OCI-LY7 (cell line): ENCODE measurements around the gene HTR3A. TPM values are rescaled to one million over a fixed set of nuclear protein-coding genes. Genes with fewer than 3 reads are reported as not detected.
A peak's percentile ranks its signal among the peaks of the same experiment; 100 is the strongest.

Experiments
- BruUV-seq: library from RNA; stranded (reverse); fragments of 400-500 nt; replicated peaks from 2 replicates; lab custom pipeline; 2021; lab: Mats Ljungman, UMichigan
- CTCF ChIA-PET: fragments of 300-600 bp; sonication (Branson Sonifier 250); formaldehyde crosslinking; loops from one replicate; lab custom pipeline; 2022; ENCODE audit warnings: antibody characterized with exemption; ENCODE audit not compliant: unreplicated experiment; lab: Charles Lee
- POLR2A ChIA-PET: fragments of 300-600 bp; sonication (Branson Sonifier 250); formaldehyde crosslinking; loops from one replicate; lab custom pipeline; 2022; ENCODE audit warnings: antibody characterized with exemption; lab: Charles Lee
- DNase-seq: peaks from one replicate; pipeline ENCODE4 v3.0.0-alpha.2; 2015; ENCODE audit warnings: low spot score
- H2AFZ ChIP-seq: fragments of 200-600 bp; sonication (generic), shearing (Covaris generic); 2 replicates; pipeline ENCODE4 v1.6.1; 2014; ENCODE audit warnings: mild to moderate bottlenecking, antibody characterized with exemption, low read length, moderate library complexity
- H3K27ac ChIP-seq: fragments of 200-600 bp; sonication (generic); 2 replicates; pipeline ENCODE4 v1.5.1; 2014; ENCODE audit warnings: mixed run types, low read depth, mild to moderate bottlenecking, moderate library complexity, low read length, inconsistent platforms; ENCODE audit not compliant: poor library complexity, severe bottlenecking
- H3K36me3 ChIP-seq: fragments of 200-600 bp; sonication (generic); 2 replicates; pipeline ENCODE4 v1.6.1; 2014; ENCODE audit warnings: mild to moderate bottlenecking, antibody characterized with exemption, low read length, moderate library complexity, mixed read lengths; ENCODE audit not compliant: insufficient read depth
- H3K4me1 ChIP-seq: fragments of 200-600 bp; sonication (generic); 2 replicates; pipeline ENCODE4 v1.5.1; 2014; ENCODE audit warnings: mild to moderate bottlenecking, low read length; ENCODE audit not compliant: insufficient read depth, poor library complexity, severe bottlenecking
- H3K4me2 ChIP-seq: fragments of 200-600 bp; sonication (generic); 2 replicates; pipeline ENCODE4 v1.6.1; 2014; ENCODE audit warnings: mild to moderate bottlenecking, low read length
- H3K4me3 ChIP-seq: fragments of 200-600 bp; sonication (generic); 2 replicates; pipeline ENCODE4 v1.5.1; 2014; ENCODE audit warnings: mild to moderate bottlenecking, low read depth, low read length; ENCODE audit not compliant: poor library complexity, severe bottlenecking
- H3K79me2 ChIP-seq: fragments of 200-600 bp; sonication (generic); 2 replicates; pipeline ENCODE4 v1.6.1; 2016; ENCODE audit warnings: low read depth, mild to moderate bottlenecking, low read length, moderate library complexity, mixed read lengths; ENCODE audit not compliant: insufficient read depth
- H3K9me2 ChIP-seq: fragments of 200-600 bp; sonication (generic); 2 replicates; pipeline ENCODE4 v1.6.1; 2016; ENCODE audit warnings: mild to moderate bottlenecking, low read length, mixed read lengths; ENCODE audit not compliant: insufficient read depth
- H3K9me3 ChIP-seq: fragments of 200-600 bp; sonication (generic); 2 replicates; pipeline ENCODE4 v1.6.1; 2014; ENCODE audit warnings: mild to moderate bottlenecking, mixed run types, low read length, mixed read lengths
- H4K20me1 ChIP-seq: fragments of 200-600 bp; sonication (generic); 2 replicates; pipeline ENCODE4 v1.6.1; 2014; ENCODE audit warnings: mild to moderate bottlenecking, antibody characterized with exemption, low read length, moderate library complexity, mixed read lengths; ENCODE audit not compliant: insufficient read depth
- CTCF ChIP-seq: fragments of 200-600 bp; sonication (generic); conservative IDR thresholded peaks from 2 replicates; pipeline ENCODE4 v1.5.1; 2014; ENCODE audit warnings: mild to moderate bottlenecking, antibody characterized with exemption, low read length, moderate library complexity, mixed read lengths
- EZH2phosphoT487 ChIP-seq: fragments of 200-600 bp; sonication (generic); IDR thresholded peaks from 2 replicates; pipeline ENCODE4 v1.6.1; 2018; ENCODE audit warnings: low read depth, borderline replicate concordance, mild to moderate bottlenecking, mixed run types, antibody characterized with exemption, low read length, moderate library complexity, mixed read lengths
- intact Hi-C: fragments of 100-400 bp; cut with micrococcal nuclease; formaldehyde crosslinking; loops from one replicate; pipeline ENCODE4 v1.10.0; 2022; ENCODE audit not compliant: unreplicated experiment
- total RNA-seq, 2 experiments: library from RNA; depleted of rRNA in 1 of 2; stranded (reverse); fragments of >200 nt in 1 of 2; shearing (Covaris generic) in 1 of 2; gene quantifications; 2 replicates each; pipeline ENCODE4 v1.2.3, GENCODE V29; 2014 to 2022

The HTR3A gene
- total RNA-seq, 2 experiments from 2014 or later = not detected

GRCh38 chr11:113994077-113994954 is 19.4 kb downstream of the HTR3A start:
- Histone ChIP-seq H3K9me3 (no peaks in the 10 kb centered on the region), H3K79me2 (no peaks in the 10 kb centered on the region), H3K9me2 (no peaks in the 10 kb centered on the region), H3K4me1 (no peaks in the 10 kb centered on the region), H3K4me3 (no peak overlapping the region), H3K27ac (no peak overlapping the region), H2AFZ (no peak overlapping the region), H3K36me3 (no peaks in the 10 kb centered on the region), H4K20me1 (no peaks in the 10 kb centered on the region), H3K4me2 (no peak overlapping the region)
- no TSS peak for BruUV-seq
- CTCF ChIA-PET = interaction anchor here (0.5 to 1.4 kb wide), 3 partner anchors 93 to 267 kb away, joined by 3 to 6 read pairs (median 4); no protein-coding TSS in a partner anchor
- POLR2A ChIA-PET = no interaction called here
- TF ChIP-seq CTCF (peak; percentile 87), EZH2phosphoT487 (no peak)
- intact Hi-C loops = loop anchor here (1.0 to 2.0 kb wide), 4 partner anchors 98 to 689 kb away; no protein-coding TSS in a partner anchor
- peak; percentile 36 for DNase-seq

GRCh38 chr11:113997473-113997872 is 22.6 kb downstream of the HTR3A start:
- intact Hi-C loops = no loop called here
- BruUV-seq = no TSS peak
- CTCF ChIA-PET = no interaction called here
- Histone ChIP-seq H3K4me3 (no peak overlapping the region), H2AFZ (no peak overlapping the region), H3K4me1 (no peaks in the 10 kb centered on the region), H3K4me2 (no peak overlapping the region), H3K27ac (no peak overlapping the region), H4K20me1 (no peaks in the 10 kb centered on the region), H3K9me2 (no peaks in the 10 kb centered on the region), H3K79me2 (no peaks in the 10 kb centered on the region), H3K9me3 (no peaks in the 10 kb centered on the region), H3K36me3 (no peaks in the 10 kb centered on the region)
- TF ChIP-seq CTCF (no peak), EZH2phosphoT487 (no peak)
- POLR2A ChIA-PET = interaction anchor here (0.6 to 1.2 kb wide), 2 partner anchors 182 to 270 kb away, joined by 3 to 4 read pairs; no protein-coding TSS in a partner anchor
- DNase-seq = no peak

GRCh38 chr11:113998574-113998973 is 23.7 kb downstream of the HTR3A start:
- Histone ChIP-seq H3K36me3 (no peaks in the 10 kb centered on the region), H3K4me2 (no peak overlapping the region), H4K20me1 (no peaks in the 10 kb centered on the region), H3K4me1 (no peaks in the 10 kb centered on the region), H3K9me2 (no peaks in the 10 kb centered on the region), H3K79me2 (no peaks in the 10 kb centered on the region), H3K9me3 (no peaks in the 10 kb centered on the region), H3K27ac (no peak overlapping the region), H3K4me3 (no peak overlapping the region), H2AFZ (no peak overlapping the region)
- intact Hi-C loops = no loop called here
- TF ChIP-seq EZH2phosphoT487 = no peak
- no peak for TF ChIP-seq CTCF
- POLR2A ChIA-PET = no interaction called here
- BruUV-seq = no TSS peak
- no peak for DNase-seq
- CTCF ChIA-PET = no interaction called here
